Fibroblast of lung (primary cell): ENCODE data around the gene SIGLEC9. TPM values are rescaled to one million over a fixed set of nuclear protein-coding genes. Genes with fewer than 3 reads are reported as not detected.

Source experiments
- DNase-seq, 2 donors: peaks; one replicate each; pipeline versions ENCODE4 v3.0.0 to v3.0.0-alpha.2; 2010; ENCODE audit warnings: low read depth in 2 of 2
- H2AFZ ChIP-seq: 2 replicates; pipeline ENCODE4 v1.5.1; 2012; ENCODE audit warnings: low read length, control low read depth, inconsistent platforms
- H3K27ac ChIP-seq: 2 replicates; pipeline ENCODE4 v1.5.1; 2011; ENCODE audit warnings: low read length, control low read depth; ENCODE audit not compliant: insufficient read depth
- H3K27me3 ChIP-seq: 2 replicates; pipeline ENCODE4 v1.5.1; 2011; ENCODE audit warnings: mild to moderate bottlenecking, low read length; ENCODE audit not compliant: control insufficient read depth, insufficient read depth
- H3K36me3 ChIP-seq: 2 replicates; pipeline ENCODE4 v1.5.1; 2011; ENCODE audit warnings: low read length; ENCODE audit not compliant: control insufficient read depth, insufficient read depth
- H3K4me1 ChIP-seq: 2 replicates; pipeline ENCODE4 v1.5.1; 2011; ENCODE audit warnings: low read length; ENCODE audit not compliant: control insufficient read depth, insufficient read depth; ENCODE audit errors: extremely low read depth
- H3K4me2 ChIP-seq: 2 replicates; pipeline ENCODE4 v1.5.1; 2011; ENCODE audit warnings: low read length, control low read depth; ENCODE audit not compliant: insufficient read depth; ENCODE audit errors: extremely low read depth
- H3K4me3 ChIP-seq, 4 experiments: fragments of 200-600 bp in 1 of 4; sonication (generic) in 1 of 4; replicated peaks in 1 of 4; 2 replicates each; pipeline ENCODE4 v1.5.1; 2011 to 2016; ENCODE audit warnings: low read length in 4 of 4, low read depth in 3 of 4, mild to moderate bottlenecking in 3 of 4, control low read depth in 2 of 4, inconsistent platforms in 1 of 4, mixed read lengths in 1 of 4; ENCODE audit not compliant: insufficient read depth in 1 of 4; ENCODE audit errors: control extremely low read depth in 1 of 4
- H3K79me2 ChIP-seq: 2 replicates; pipeline ENCODE4 v1.5.1; 2012; ENCODE audit warnings: mild to moderate bottlenecking, low read length, inconsistent platforms; ENCODE audit not compliant: control insufficient read depth, insufficient read depth
- H3K9ac ChIP-seq: 2 replicates; pipeline ENCODE4 v1.5.1; 2011; ENCODE audit warnings: mild to moderate bottlenecking, low read length, control low read depth; ENCODE audit not compliant: insufficient read depth
- H3K9me3 ChIP-seq: 2 replicates; pipeline ENCODE4 v1.5.1; 2012; ENCODE audit warnings: low read depth, low read length; ENCODE audit not compliant: control insufficient read depth, insufficient read depth
- H4K20me1 ChIP-seq: 2 replicates; pipeline ENCODE4 v1.5.1; 2011; ENCODE audit warnings: low read length; ENCODE audit not compliant: control insufficient read depth, insufficient read depth; ENCODE audit errors: extremely low read depth
- CTCF ChIP-seq, 2 donors: IDR thresholded peaks in 1 of 2; conservative IDR thresholded peaks in 1 of 2; 1 replicate in 1 of 2; 2 replicates in 1 of 2; pipeline ENCODE4 v1.5.1; 2011 to 2012; ENCODE audit warnings: low read length in 2 of 2, control low read depth in 1 of 2, inconsistent platforms in 1 of 2, low read depth in 1 of 2, mild to moderate bottlenecking in 1 of 2
- EZH2 ChIP-seq: IDR thresholded peaks from 2 replicates; pipeline ENCODE4 v1.5.1; 2012; ENCODE audit warnings: low read length, control low read depth, mild to moderate bottlenecking; ENCODE audit errors: missing control alignments
- polyA minus RNA-seq: library from RNA; depleted of rRNA, polyadenylated mRNA; stranded (reverse); fragments of >200 nt; gene quantifications from 2 replicates; pipeline ENCODE4 v1.2.3, GENCODE V29; 2011; ENCODE audit warnings: low replicate concordance
- polyA plus RNA-seq, 2 donors: library from polyadenylated mRNA; depleted of rRNA in 1 of 2; stranded (reverse) in 1 of 2; unstranded in 1 of 2; fragments of >200 nt; gene quantifications; 2 replicates each; pipeline ENCODE4 v1.2.1, GENCODE V29; 2011 to 2012; ENCODE audit warnings: missing spikeins in 1 of 2
- total RNA-seq: library from RNA; depleted of rRNA; stranded (reverse); fragments of >200 nt; gene quantifications from 2 replicates; pipeline ENCODE4 v1.2.1, GENCODE V29; 2014

The SIGLEC9 gene
- total RNA-seq (not detected in 2 replicates), polyA plus RNA-seq (not detected in 2 replicates), polyA minus RNA-seq (not detected in 2 replicates)
- not detected in 2 replicates for polyA plus RNA-seq (2012)

- Histone ChIP-seq H3K79me2 (no peaks in the 10 kb centered on the region), H3K4me3 (no peak within 1 kb of the TSS), H3K4me1 (no peaks in the 10 kb centered on the region), H3K36me3 (no peaks in the 10 kb centered on the region), H3K9ac (no peak within 1 kb of the TSS), H3K9me3 (no peaks in the 10 kb centered on the region), H4K20me1 (no peaks in the 10 kb centered on the region), H2AFZ (no peak within 1 kb of the TSS), H3K27ac (no peak within 1 kb of the TSS), H3K4me2 (no peak within 1 kb of the TSS), H3K27me3 (no peaks in the 10 kb centered on the region)
- TF ChIP-seq EZH2 (no peak), CTCF (conservative IDR thresholded peaks at IDR 0.05 in 1 of 2, IDR thresholded peaks at IDR 0.05 in 1 of 2; ENCODE audit: low read depth in 1 of 2, low read length in 2 of 2) (no peak)
- no peak for DNase-seq
These were observed at the start of gene SIGLEC9 for GRCh38 chr19:51124729-51125128. TSS of gene SIGLEC9 (plus strand) at chr19:51124906. CDS start at chr19:51124975, 69 bp downstream.

- no peak for DNase-seq
- Histone ChIP-seq H3K4me3 (no peak overlapping the region), H3K4me2 (no peak overlapping the region), H3K27me3 (no peaks in the 10 kb centered on the region), H4K20me1 (no peaks in the 10 kb centered on the region), H3K27ac (no peak overlapping the region), H3K79me2 (no peaks in the 10 kb centered on the region), H2AFZ (no peak overlapping the region), H3K9me3 (no peaks in the 10 kb centered on the region), H3K36me3 (no peaks in the 10 kb centered on the region), H3K4me1 (no peaks in the 10 kb centered on the region), H3K9ac (no peak overlapping the region)
- TF ChIP-seq CTCF (conservative IDR thresholded peaks at IDR 0.05 in 1 of 2, IDR thresholded peaks at IDR 0.05 in 1 of 2; ENCODE audit: low read depth in 1 of 2, low read length in 2 of 2) (no peak), EZH2 (no peak)
These were observed 48.7 kb upstream of the SIGLEC9 start for GRCh38 chr19:51075998-51076397.

GRCh38 chr19:51076631-51077213 is 48.0 kb upstream of the SIGLEC9 start:
- Histone ChIP-seq H3K9me3 (no peaks in the 10 kb centered on the region), H3K4me1 (no peaks in the 10 kb centered on the region), H3K79me2 (no peaks in the 10 kb centered on the region), H3K36me3 (no peaks in the 10 kb centered on the region), H3K27ac (no peak overlapping the region), H3K9ac (no peak overlapping the region), H3K27me3 (no peaks in the 10 kb centered on the region), H3K4me3 (no peak overlapping the region), H2AFZ (no peak overlapping the region), H4K20me1 (no peaks in the 10 kb centered on the region), H3K4me2 (no peak overlapping the region)
- no peak for DNase-seq
- TF ChIP-seq EZH2 (no peak), CTCF (conservative IDR thresholded peaks at IDR 0.05 in 1 of 2, IDR thresholded peaks at IDR 0.05 in 1 of 2; ENCODE audit: low read depth in 1 of 2, low read length in 2 of 2) (no peak)
